DOHH2 (cell line): ENCODE data around the gene SNTB2.

ENCODE experiments used
- CTCF ChIP-seq: fragments of 200-600 bp; sonication (generic); IDR thresholded peaks from one replicate; pipeline ENCODE4 v1.5.1; 2014; ENCODE audit warnings: antibody characterized with exemption, mild to moderate bottlenecking, low read depth, low read length; ENCODE audit not compliant: poor library complexity, severe bottlenecking
- EZH2phosphoT487 ChIP-seq: fragments of 200-600 bp; sonication (generic); IDR thresholded peaks from 2 replicates; pipeline ENCODE4 v1.6.1; 2017; ENCODE audit warnings: borderline replicate concordance, mild to moderate bottlenecking, antibody characterized with exemption, low read length, moderate library complexity, mixed read lengths

GRCh38 chr16:69165584-69165983 lies 21.4 kb upstream of the SNTB2 start:
- TF ChIP-seq CTCF (no peak), EZH2phosphoT487 (no peak)
